RWPE1 (cell line): Measurements from ENCODE around the gene DSCAML1.

Experiments used
- CTCF ChIA-PET: fragments of 350-600 bp; sonication (Branson Sonifier 250); formaldehyde crosslinking; extraction: SDS; loops from one replicate; lab custom pipeline; 2021; lab: Yijun Ruan, JAX
- POLR2A ChIA-PET: fragments of 400-600 bp; formaldehyde crosslinking; extraction: SDS; loops from one replicate; lab custom pipeline; 2020; ENCODE audit warnings: antibody characterized with exemption; ENCODE audit not compliant: low non-redundant PET; lab: Yijun Ruan, JAX
- DNase-seq: peaks from one replicate; pipeline ENCODE4 v3.0.0; 2012; ENCODE audit warnings: low spot score
- H3K27ac ChIP-seq: fragments of 450-650 bp; 2 replicates; pipeline ENCODE4 v1.5.1; 2017
- CTCF ChIP-seq: fragments of 450-650 bp; conservative IDR thresholded peaks from 2 replicates; pipeline ENCODE4 v1.5.1; 2017; ENCODE audit warnings: low read depth, mild to moderate bottlenecking

DSCAML1 gene

DNA sequence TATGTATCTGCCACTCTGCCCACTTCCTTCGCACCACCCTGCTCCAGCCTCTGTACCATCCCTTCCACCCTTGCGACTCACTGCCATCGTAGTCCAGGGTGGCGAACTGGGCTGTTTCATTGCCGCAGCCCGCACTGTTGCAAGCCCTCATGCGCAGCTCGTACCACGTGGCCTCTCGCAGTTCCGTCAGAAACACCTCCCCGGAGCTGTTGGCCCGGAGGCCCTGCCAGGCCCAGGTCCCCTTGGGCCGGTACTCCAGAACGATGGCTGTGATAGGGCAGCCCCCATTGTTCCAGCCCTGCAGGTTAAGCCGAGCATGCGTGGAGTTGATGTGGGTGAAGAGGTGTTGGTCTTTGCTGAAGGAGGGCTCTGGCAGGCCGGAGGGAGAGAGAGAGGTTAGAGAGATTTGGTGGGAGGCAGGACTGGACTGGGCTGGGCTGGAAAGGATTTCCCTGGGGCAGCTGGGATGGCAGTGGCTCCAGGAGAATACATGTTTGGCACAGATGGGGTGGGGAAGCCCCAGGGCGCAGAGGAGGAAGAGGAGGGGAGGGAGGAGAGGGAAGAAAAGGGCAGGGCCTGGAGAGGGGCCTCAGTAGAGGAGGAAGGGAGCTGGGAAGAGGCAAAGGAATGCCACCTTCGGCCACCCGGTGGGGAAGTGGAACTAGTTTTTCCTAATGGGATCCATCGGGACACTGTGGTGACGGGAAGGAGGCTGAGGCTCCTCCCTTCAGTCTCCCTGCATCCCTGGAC is 359.8 kb downstream of the DSCAML1 start:
- ChIA-PET CTCF (interaction anchor here (2.0 kb wide), 1 partner anchor 11 kb away, joined by 8 read pairs; no protein-coding TSS in a partner anchor), POLR2A (no interaction called here)
- no peak for DNase-seq
- H3K27ac ChIP-seq, result no peak overlapping the region
- no peak for TF ChIP-seq CTCF

GRCh38 chr11:117435326-117435725 is 361.7 kb downstream of the DSCAML1 start:
- TF ChIP-seq CTCF, result no peak
- no peak overlapping the region for H3K27ac ChIP-seq
- POLR2A ChIA-PET, result no interaction called here
- CTCF ChIA-PET, result no interaction called here
- no peak for DNase-seq

GRCh38 chr11:117434481-117434880 is 362.5 kb downstream of the DSCAML1 start:
- no peak for DNase-seq
- POLR2A ChIA-PET, result no interaction called here
- no peak for TF ChIP-seq CTCF
- CTCF ChIA-PET, result no interaction called here
- H3K27ac ChIP-seq, result no peak overlapping the region

- TF ChIP-seq CTCF, result no peak
- H3K27ac ChIP-seq, result no peak overlapping the region
- ChIA-PET CTCF (no interaction called here), POLR2A (no interaction called here)
- DNase-seq, result no peak
These were observed 363.3 kb downstream of the DSCAML1 start for GRCh38 chr11:117433717-117434116.

GRCh38 chr11:117431436-117431835 is 365.6 kb downstream of the DSCAML1 start:
- DNase-seq, result no peak
- no peak for TF ChIP-seq CTCF
- CTCF ChIA-PET, result interaction anchor here (0.5 to 0.6 kb wide), 2 partner anchors 375 to 377 kb away, joined by 3 read pairs; no protein-coding TSS in a partner anchor
- H3K27ac ChIP-seq, result no peak overlapping the region
- POLR2A ChIA-PET, result no interaction called here

GRCh38 chr11:117430293-117430955 is 366.6 kb downstream of the DSCAML1 start:
- DNase-seq, result no peak
- CTCF ChIA-PET, result interaction anchor here (0.5 kb wide), 1 partner anchor 1607 kb away, joined by 3 read pairs; no protein-coding TSS in a partner anchor

More at GRCh38 chr11:117430293-117430955, 366.6 kb downstream of the DSCAML1 start:
- H3K27ac ChIP-seq, result no peak overlapping the region
- no peak for TF ChIP-seq CTCF
- POLR2A ChIA-PET, result no interaction called here
